Bronchial epithelial cell (primary cell): Measurements from ENCODE around the gene ZNF708. TPM values are rescaled to one million over a fixed set of nuclear protein-coding genes. Genes with fewer than 3 reads are reported as not detected.

ENCODE experiments used
- DNase-seq: peaks from one replicate; pipeline ENCODE4 v3.0.0-alpha.2; 2010; ENCODE audit warnings: low read depth
- FAIRE-seq: peaks from 2 replicates; lab custom pipeline; 2011; peaks lifted over from hg19 to GRCh38; lab: Jason Lieb, UNC
- H3K27me3 ChIP-seq: 2 replicates; pipeline ENCODE4 v1.5.1; 2011; ENCODE audit warnings: low read length; ENCODE audit not compliant: control insufficient read depth, insufficient read depth
- H3K36me3 ChIP-seq: 2 replicates; pipeline ENCODE4 v1.5.1; 2011; ENCODE audit warnings: low read length; ENCODE audit not compliant: control insufficient read depth, insufficient read depth
- H3K4me3 ChIP-seq: 2 replicates; pipeline ENCODE4 v1.5.1; 2011; ENCODE audit warnings: mild to moderate bottlenecking, low read depth, low read length, control low read depth
- CTCF ChIP-seq: IDR thresholded peaks from 2 replicates; pipeline ENCODE4 v1.5.1; 2011; ENCODE audit warnings: mild to moderate bottlenecking, moderate library complexity, low read length, control low read depth, inconsistent platforms; ENCODE audit not compliant: insufficient read depth, severe bottlenecking
- total RNA-seq: library from RNA; depleted of rRNA; stranded (reverse); fragments of >200 nt; gene quantifications from 2 replicates; pipeline ENCODE4 v1.2.1, GENCODE V29; 2014

Gene ZNF708
- total RNA-seq, 1 donor from 2014 or later: 3.4 TPM

GRCh38 chr19:21328406-21328805 is 804 bp downstream of the ZNF708 start:
- H3K4me3 ChIP-seq: peak overlapping the region; percentile 73
- H3K36me3 ChIP-seq: no peaks in the 10 kb centered on the region
- TF ChIP-seq CTCF: no peak
- FAIRE-seq: no peak
- DNase-seq: peak; percentile 7
- no peaks in the 10 kb centered on the region for H3K27me3 ChIP-seq

GRCh38 chr19:21326169-21326568 is 3.0 kb downstream of the ZNF708 start:
- Histone ChIP-seq H3K4me3 (no peak overlapping the region), H3K36me3 (no peaks in the 10 kb centered on the region), H3K27me3 (no peaks in the 10 kb centered on the region)
- DNase-seq (no peak), FAIRE-seq (no peak)
- no peak for TF ChIP-seq CTCF

GRCh38 chr19:21323000-21323399 is 6.2 kb downstream of the ZNF708 start:
- FAIRE-seq (no peak), DNase-seq (no peak)
- no peaks in the 10 kb centered on the region for H3K36me3 ChIP-seq
- H3K4me3 ChIP-seq: no peak overlapping the region
- H3K27me3 ChIP-seq: no peaks in the 10 kb centered on the region
- TF ChIP-seq CTCF: no peak

GRCh38 chr19:21322528-21322927 is 6.7 kb downstream of the ZNF708 start:
- DNase-seq (no peak), FAIRE-seq (no peak)
- TF ChIP-seq CTCF: no peak
- H3K36me3 ChIP-seq: no peaks in the 10 kb centered on the region
- H3K27me3 ChIP-seq: no peaks in the 10 kb centered on the region
- H3K4me3 ChIP-seq: no peak overlapping the region

GRCh38 chr19:21321996-21322395 is 7.2 kb downstream of the ZNF708 start:
- no peaks in the 10 kb centered on the region for H3K36me3 ChIP-seq
- H3K4me3 ChIP-seq: no peak overlapping the region
- TF ChIP-seq CTCF: no peak
- H3K27me3 ChIP-seq: no peaks in the 10 kb centered on the region
- DNase-seq: no peak
- FAIRE-seq: no peak

GRCh38 chr19:21321134-21321533 is 8.1 kb downstream of the ZNF708 start:
- no peak for TF ChIP-seq CTCF
- Histone ChIP-seq H3K27me3 (no peaks in the 10 kb centered on the region), H3K4me3 (no peak overlapping the region), H3K36me3 (no peaks in the 10 kb centered on the region)
- FAIRE-seq: no peak
- no peak for DNase-seq
